Keratinocyte (primary cell): ENCODE results near the gene PSMD14. TPM values are rescaled to one million over a fixed set of nuclear protein-coding genes. Genes with fewer than 3 reads are reported as not detected.

Experiments
- DNase-seq: peaks from one replicate; pipeline ENCODE4 v3.0.0-alpha.2; 2011; ENCODE audit warnings: low read depth, missing footprints, low spot score
- FAIRE-seq: peaks from 2 replicates; lab custom pipeline; 2011; peaks lifted over from hg19 to GRCh38; lab: Jason Lieb, UNC
- H2AFZ ChIP-seq: 2 replicates; pipeline ENCODE4 v1.6.0; 2012; ENCODE audit warnings: low read length, control low read depth, inconsistent platforms; ENCODE audit not compliant: control insufficient read depth
- H3K27ac ChIP-seq: 2 replicates; pipeline ENCODE4 v1.5.1; 2011; ENCODE audit warnings: low read length; ENCODE audit not compliant: control insufficient read depth, insufficient read depth
- H3K27me3 ChIP-seq: 3 replicates; pipeline ENCODE4 v1.6.0; 2011; ENCODE audit warnings: low read length; ENCODE audit not compliant: control insufficient read depth, insufficient read depth; ENCODE audit errors: extremely low read depth
- H3K36me3 ChIP-seq, 2 experiments: 2 replicates in 1 of 2; 3 replicates in 1 of 2; pipeline ENCODE4 v1.5.1; 2011; ENCODE audit warnings: low read length in 2 of 2, mild to moderate bottlenecking in 1 of 2; ENCODE audit not compliant: control insufficient read depth in 2 of 2, insufficient read depth in 2 of 2; ENCODE audit errors: extremely low read depth in 1 of 2
- H3K4me1 ChIP-seq: 3 replicates; pipeline ENCODE4 v1.5.1; 2011; ENCODE audit warnings: low read length; ENCODE audit not compliant: control insufficient read depth, insufficient read depth; ENCODE audit errors: extremely low read depth
- H3K4me2 ChIP-seq: 3 replicates; pipeline ENCODE4 v1.6.0; 2011; ENCODE audit warnings: low read depth, low read length; ENCODE audit not compliant: control insufficient read depth, insufficient read depth; ENCODE audit errors: extremely low read depth
- H3K4me3 ChIP-seq, 3 experiments: fragments of 200-600 bp in 1 of 3; sonication (generic) in 1 of 3; 2 replicates in 2 of 3; 3 replicates in 1 of 3; pipeline ENCODE4 v1.5.1; 2011 to 2016; ENCODE audit warnings: low read length in 3 of 3, mild to moderate bottlenecking in 3 of 3, control low read depth in 2 of 3, inconsistent platforms in 1 of 3, low read depth in 1 of 3, mixed read lengths in 1 of 3, mixed run types in 1 of 3, moderate library complexity in 1 of 3; ENCODE audit not compliant: control insufficient read depth in 2 of 3, insufficient read depth in 2 of 3; ENCODE audit errors: extremely low read depth in 1 of 3
- H3K79me2 ChIP-seq: 2 replicates; pipeline ENCODE4 v1.6.0; 2012; ENCODE audit warnings: low read length; ENCODE audit not compliant: control insufficient read depth, insufficient read depth
- H3K9ac ChIP-seq: 3 replicates; pipeline ENCODE4 v1.6.0; 2011; ENCODE audit warnings: low read length; ENCODE audit not compliant: control insufficient read depth, insufficient read depth; ENCODE audit errors: extremely low read depth
- H3K9me1 ChIP-seq: 3 replicates; pipeline ENCODE4 v1.6.0; 2011; ENCODE audit warnings: low read length; ENCODE audit not compliant: control insufficient read depth, insufficient read depth; ENCODE audit errors: extremely low read depth
- H3K9me3 ChIP-seq: 2 replicates; pipeline ENCODE4 v1.5.1; 2012; ENCODE audit warnings: low read depth, low read length; ENCODE audit not compliant: control insufficient read depth
- H4K20me1 ChIP-seq: 3 replicates; pipeline ENCODE4 v1.6.0; 2011; ENCODE audit warnings: low read length; ENCODE audit not compliant: control insufficient read depth, insufficient read depth; ENCODE audit errors: extremely low read depth
- EZH2 ChIP-seq: IDR thresholded peaks from one replicate; pipeline ENCODE4 v1.6.1; 2012; ENCODE audit warnings: inconsistent platforms, mild to moderate bottlenecking, low read length, moderate library complexity
- dilution Hi-C: fragments of 300-500 bp; cut with MboI; formaldehyde crosslinking; loops from one replicate; pipeline ENCODE4 v1.7.0; 2020; ENCODE audit warnings: low sequenced_read_pairs; ENCODE audit not compliant: extremely low pct_ligation_motif_present
- polyA plus RNA-seq, 5 experiments: library from polyadenylated mRNA; depleted of rRNA in 3 of 5; stranded (reverse) in 3 of 5; stranded (forward) in 1 of 5; unstranded in 1 of 5; fragments of >200 nt; gene quantifications; 1 replicate in 1 of 5; 2 replicates in 3 of 5; 3 replicates in 1 of 5; pipeline versions ENCODE4 v1.2.1 to v1.2.3, GENCODE V29; 2011 to 2012; ENCODE audit warnings: missing spikeins in 2 of 5, low read depth in 1 of 5, low replicate concordance in 1 of 5
- TF ChIP-seq, protein P1 (sequence below), 3 experiments: IDR thresholded peaks in 1 of 3; conservative IDR thresholded peaks in 1 of 3; optimal IDR thresholded peaks in 1 of 3; 2 replicates in 2 of 3; 3 replicates in 1 of 3; pipeline versions ENCODE3 to v1.5.1; 2011; ENCODE audit warnings: low read length in 3 of 3, mild to moderate bottlenecking in 3 of 3, moderate library complexity in 2 of 3, control low read depth in 1 of 3, inconsistent platforms in 1 of 3; ENCODE audit not compliant: insufficient read depth in 2 of 3; ENCODE audit errors: extremely low read depth in 1 of 3

The PSMD14 gene
- polyA plus RNA-seq, 1 donor (not counting 4 experiments of a cell fraction or from before 2014, with no cell fraction given) = 136 TPM

DNA sequence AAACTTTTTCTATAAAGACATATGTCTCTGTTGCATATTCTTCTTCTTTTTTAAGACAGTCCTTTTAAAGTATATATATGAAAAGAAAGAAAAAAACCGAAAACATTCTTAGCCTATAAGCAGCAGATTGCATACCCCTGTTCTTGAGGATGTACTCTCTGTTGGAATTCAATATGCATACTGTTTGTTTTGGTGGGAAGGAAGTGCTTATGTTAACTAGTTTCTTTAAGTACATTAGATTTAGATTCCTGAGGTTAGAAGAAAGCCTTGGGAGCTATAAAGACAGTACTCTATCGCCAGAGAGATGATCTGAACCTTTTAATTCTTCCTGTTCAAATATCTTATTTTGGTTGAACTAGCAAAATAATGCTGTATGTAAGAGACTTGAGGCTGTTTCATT lies 61.1 kb downstream of the PSMD14 start:
- H2AFZ ChIP-seq = no peak overlapping the region
- dilution Hi-C loops = no loop called here
- H4K20me1 ChIP-seq = no peaks in the 10 kb centered on the region
- no peaks in the 10 kb centered on the region for H3K9me1 ChIP-seq
- FAIRE-seq (no peak), DNase-seq (no peak)
- H3K27ac ChIP-seq = no peak overlapping the region
- H3K9me3 ChIP-seq = no peaks in the 10 kb centered on the region
- TF ChIP-seq EZH2 = no peak
- no peaks in the 10 kb centered on the region for H3K36me3 ChIP-seq
- peaks cover 13% of the 10 kb centered on the region for H3K4me1 ChIP-seq
- no peak overlapping the region for H3K9ac ChIP-seq
- H3K4me2 ChIP-seq = no peak overlapping the region
- H3K27me3 ChIP-seq = no peaks in the 10 kb centered on the region
- H3K4me3 ChIP-seq = no peak overlapping the region
- peaks cover 9% of the 10 kb centered on the region for H3K79me2 ChIP-seq

DNA sequence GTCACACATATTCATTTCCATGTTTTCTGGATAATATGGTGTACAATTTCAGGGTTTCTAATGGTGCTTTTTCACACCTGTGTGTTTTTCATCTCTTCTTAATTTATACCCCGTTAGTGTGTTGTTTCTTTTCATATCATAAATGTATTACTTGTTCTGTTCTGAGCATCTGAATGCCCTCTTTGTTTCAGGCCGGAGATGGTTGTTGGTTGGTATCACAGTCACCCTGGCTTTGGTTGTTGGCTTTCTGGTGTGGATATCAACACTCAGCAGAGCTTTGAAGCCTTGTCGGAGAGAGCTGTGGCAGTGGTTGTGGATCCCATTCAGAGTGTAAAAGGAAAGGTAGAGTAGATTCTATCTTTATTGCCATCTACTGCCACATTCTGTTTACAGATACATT lies 62.8 kb downstream of the PSMD14 start:
- H3K79me2 ChIP-seq = peaks cover 2% of the 10 kb centered on the region
- no peaks in the 10 kb centered on the region for H3K9me3 ChIP-seq
- H3K4me2 ChIP-seq = no peak overlapping the region
- no peaks in the 10 kb centered on the region for H4K20me1 ChIP-seq
- no peak for DNase-seq
- peaks cover 10% of the 10 kb centered on the region for H3K4me1 ChIP-seq
- no peak for FAIRE-seq
- dilution Hi-C loops = no loop called here
- H3K27me3 ChIP-seq = no peaks in the 10 kb centered on the region
- TF ChIP-seq EZH2 = no peak
- TF ChIP-seq, protein P1, sequence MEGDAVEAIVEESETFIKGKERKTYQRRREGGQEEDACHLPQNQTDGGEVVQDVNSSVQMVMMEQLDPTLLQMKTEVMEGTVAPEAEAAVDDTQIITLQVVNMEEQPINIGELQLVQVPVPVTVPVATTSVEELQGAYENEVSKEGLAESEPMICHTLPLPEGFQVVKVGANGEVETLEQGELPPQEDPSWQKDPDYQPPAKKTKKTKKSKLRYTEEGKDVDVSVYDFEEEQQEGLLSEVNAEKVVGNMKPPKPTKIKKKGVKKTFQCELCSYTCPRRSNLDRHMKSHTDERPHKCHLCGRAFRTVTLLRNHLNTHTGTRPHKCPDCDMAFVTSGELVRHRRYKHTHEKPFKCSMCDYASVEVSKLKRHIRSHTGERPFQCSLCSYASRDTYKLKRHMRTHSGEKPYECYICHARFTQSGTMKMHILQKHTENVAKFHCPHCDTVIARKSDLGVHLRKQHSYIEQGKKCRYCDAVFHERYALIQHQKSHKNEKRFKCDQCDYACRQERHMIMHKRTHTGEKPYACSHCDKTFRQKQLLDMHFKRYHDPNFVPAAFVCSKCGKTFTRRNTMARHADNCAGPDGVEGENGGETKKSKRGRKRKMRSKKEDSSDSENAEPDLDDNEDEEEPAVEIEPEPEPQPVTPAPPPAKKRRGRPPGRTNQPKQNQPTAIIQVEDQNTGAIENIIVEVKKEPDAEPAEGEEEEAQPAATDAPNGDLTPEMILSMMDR (optimal IDR thresholded peaks at IDR 0.05 in 1 of 3, IDR thresholded peaks at IDR 0.05 in 1 of 3, conservative IDR thresholded peaks at IDR 0.05 in 1 of 3; ENCODE audit: extremely low read depth in 1 of 3, insufficient read depth in 2 of 3, low read length in 3 of 3) = no peak
- H3K9me1 ChIP-seq = no peaks in the 10 kb centered on the region
- H3K9ac ChIP-seq = no peak overlapping the region
- no peak overlapping the region for H3K27ac ChIP-seq
- no peak overlapping the region for H2AFZ ChIP-seq
- no peak overlapping the region for H3K4me3 ChIP-seq
- no peaks in the 10 kb centered on the region for H3K36me3 ChIP-seq

DNA sequence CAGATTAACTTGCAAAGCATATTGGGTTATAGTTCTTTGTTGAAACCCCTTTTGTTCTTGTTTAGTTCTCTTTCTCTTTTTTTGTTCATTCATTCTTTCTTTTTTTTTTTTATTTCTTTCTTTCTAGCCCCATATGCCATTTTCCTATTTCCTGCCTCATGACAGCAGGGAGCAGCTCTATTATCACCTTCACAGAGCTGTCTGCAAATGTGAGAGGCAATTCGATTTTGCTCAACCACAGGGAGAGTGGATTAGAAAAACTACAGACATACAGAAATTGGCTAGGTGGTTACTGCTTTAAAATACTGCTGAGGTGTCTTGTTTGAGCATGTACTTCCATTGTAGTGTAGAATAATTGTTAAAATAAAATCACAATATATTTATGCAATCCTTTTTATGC lies 63.6 kb downstream of the PSMD14 start:
- H3K9me3 ChIP-seq = no peaks in the 10 kb centered on the region
- H3K9me1 ChIP-seq = no peaks in the 10 kb centered on the region
- H3K4me3 ChIP-seq = no peak overlapping the region
- FAIRE-seq (no peak), DNase-seq (no peak)
- H3K27me3 ChIP-seq = no peaks in the 10 kb centered on the region
- H3K79me2 ChIP-seq = peaks cover 2% of the 10 kb centered on the region
- no peak overlapping the region for H2AFZ ChIP-seq
- no peaks in the 10 kb centered on the region for H4K20me1 ChIP-seq
- H3K9ac ChIP-seq = no peak overlapping the region
- TF ChIP-seq, protein P1 (optimal IDR thresholded peaks at IDR 0.05 in 1 of 3, IDR thresholded peaks at IDR 0.05 in 1 of 3, conservative IDR thresholded peaks at IDR 0.05 in 1 of 3; ENCODE audit: extremely low read depth in 1 of 3, insufficient read depth in 2 of 3, low read length in 3 of 3) = no peak
- no peak for TF ChIP-seq EZH2
- no peak overlapping the region for H3K27ac ChIP-seq
- dilution Hi-C loops = no loop called here
- no peaks in the 10 kb centered on the region for H3K36me3 ChIP-seq
- no peak overlapping the region for H3K4me2 ChIP-seq
- peaks cover 2% of the 10 kb centered on the region for H3K4me1 ChIP-seq
